Brain microvascular endothelial cell (primary cell): ENCODE results near the gene RAB6B.

Experiments used
- DNase-seq: peaks from one replicate; pipeline ENCODE4 v3.0.0-alpha.2; 2020
- H3K27ac ChIP-seq: fragments of 250-450 bp; sonication (Bioruptor Pico); 2 replicates; pipeline ENCODE4 v1.5.1; 2020; ENCODE audit warnings: mild to moderate bottlenecking, moderate library complexity
- H3K27me3 ChIP-seq: fragments of 250-450 bp; sonication (Bioruptor Pico); replicated peaks from 2 replicates; pipeline ENCODE4 v1.5.1; 2020; ENCODE audit warnings: mild to moderate bottlenecking
- H3K36me3 ChIP-seq: fragments of 250-450 bp; sonication (Bioruptor Pico); replicated peaks from 2 replicates; pipeline ENCODE4 v1.5.1; 2020; ENCODE audit warnings: mild to moderate bottlenecking
- H3K4me3 ChIP-seq: 2 replicates; pipeline ENCODE4 v1.5.1; 2011; ENCODE audit warnings: low read depth, mild to moderate bottlenecking, control low read depth, low read length, moderate library complexity
- in situ Hi-C: cut with HindIII; loops from 2 replicates; pipeline ENCODE4 v1.10.0; 2017; ENCODE audit warnings: low sequenced_read_pairs, low pct_ligation_motif_present
- TF ChIP-seq, protein P1 (sequence below): IDR thresholded peaks from 2 replicates; pipeline ENCODE4 v1.5.1; 2011; ENCODE audit warnings: low read depth, mild to moderate bottlenecking, moderate library complexity, low read length, control low read depth, inconsistent platforms; ENCODE audit errors: missing control alignments

RAB6B gene

DNA sequence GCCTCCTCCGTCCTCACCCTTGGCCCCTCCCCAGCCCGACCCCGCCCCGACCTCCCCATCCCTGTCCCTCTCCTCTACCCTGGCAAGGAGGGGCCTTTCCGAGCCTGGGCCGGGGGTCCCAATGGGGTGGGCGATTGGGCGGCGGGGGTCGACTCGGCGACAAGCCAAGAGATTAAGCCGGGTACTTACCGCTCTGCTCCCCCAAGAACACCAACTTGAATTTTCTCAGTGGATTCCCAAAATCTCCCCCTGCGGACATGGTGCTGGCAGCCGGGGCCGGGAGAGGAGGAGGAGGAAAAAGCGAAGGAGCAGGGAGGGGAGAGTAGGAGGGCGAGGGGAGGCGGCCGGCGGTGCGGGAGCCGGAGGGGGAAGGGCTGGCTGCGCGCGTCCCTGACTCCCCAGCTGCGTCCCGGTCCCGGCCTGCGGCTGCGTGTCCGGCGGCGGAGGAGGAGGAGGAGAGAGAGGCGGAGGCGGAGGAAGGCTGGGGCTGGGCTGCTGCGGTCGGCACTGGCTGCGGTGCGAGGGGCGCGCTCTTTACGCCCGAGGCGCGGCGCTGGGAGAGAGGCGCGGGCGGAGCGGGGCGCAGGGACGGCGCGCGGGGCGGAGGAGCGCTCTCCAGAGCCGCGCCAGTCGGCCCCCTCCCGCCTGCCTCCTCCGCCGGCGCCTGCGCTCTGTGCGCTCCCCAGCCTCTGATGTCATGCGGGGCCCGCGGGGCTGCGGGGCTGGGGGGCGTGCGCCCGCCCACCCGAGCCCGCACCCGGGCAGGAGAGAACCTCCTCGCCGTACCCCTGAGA, at the start of gene RAB6B:
Gene RAB6B, minus strand, starts transcription at position 675 of the 794 bp plus-strand sequence. Its CDS starts 416 bp downstream, at position 259.
- TF ChIP-seq, protein P1, sequence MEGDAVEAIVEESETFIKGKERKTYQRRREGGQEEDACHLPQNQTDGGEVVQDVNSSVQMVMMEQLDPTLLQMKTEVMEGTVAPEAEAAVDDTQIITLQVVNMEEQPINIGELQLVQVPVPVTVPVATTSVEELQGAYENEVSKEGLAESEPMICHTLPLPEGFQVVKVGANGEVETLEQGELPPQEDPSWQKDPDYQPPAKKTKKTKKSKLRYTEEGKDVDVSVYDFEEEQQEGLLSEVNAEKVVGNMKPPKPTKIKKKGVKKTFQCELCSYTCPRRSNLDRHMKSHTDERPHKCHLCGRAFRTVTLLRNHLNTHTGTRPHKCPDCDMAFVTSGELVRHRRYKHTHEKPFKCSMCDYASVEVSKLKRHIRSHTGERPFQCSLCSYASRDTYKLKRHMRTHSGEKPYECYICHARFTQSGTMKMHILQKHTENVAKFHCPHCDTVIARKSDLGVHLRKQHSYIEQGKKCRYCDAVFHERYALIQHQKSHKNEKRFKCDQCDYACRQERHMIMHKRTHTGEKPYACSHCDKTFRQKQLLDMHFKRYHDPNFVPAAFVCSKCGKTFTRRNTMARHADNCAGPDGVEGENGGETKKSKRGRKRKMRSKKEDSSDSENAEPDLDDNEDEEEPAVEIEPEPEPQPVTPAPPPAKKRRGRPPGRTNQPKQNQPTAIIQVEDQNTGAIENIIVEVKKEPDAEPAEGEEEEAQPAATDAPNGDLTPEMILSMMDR = no peak
- peak; percentile 6 for DNase-seq
- in situ Hi-C loops = no loop called here
- H3K4me3 ChIP-seq = peak within 1 kb of the TSS; percentile 63
- no peak within 1 kb of the TSS for H3K27ac ChIP-seq
- peaks cover 19% of the 10 kb centered on the region for H3K27me3 ChIP-seq
- no peaks in the 10 kb centered on the region for H3K36me3 ChIP-seq

DNA sequence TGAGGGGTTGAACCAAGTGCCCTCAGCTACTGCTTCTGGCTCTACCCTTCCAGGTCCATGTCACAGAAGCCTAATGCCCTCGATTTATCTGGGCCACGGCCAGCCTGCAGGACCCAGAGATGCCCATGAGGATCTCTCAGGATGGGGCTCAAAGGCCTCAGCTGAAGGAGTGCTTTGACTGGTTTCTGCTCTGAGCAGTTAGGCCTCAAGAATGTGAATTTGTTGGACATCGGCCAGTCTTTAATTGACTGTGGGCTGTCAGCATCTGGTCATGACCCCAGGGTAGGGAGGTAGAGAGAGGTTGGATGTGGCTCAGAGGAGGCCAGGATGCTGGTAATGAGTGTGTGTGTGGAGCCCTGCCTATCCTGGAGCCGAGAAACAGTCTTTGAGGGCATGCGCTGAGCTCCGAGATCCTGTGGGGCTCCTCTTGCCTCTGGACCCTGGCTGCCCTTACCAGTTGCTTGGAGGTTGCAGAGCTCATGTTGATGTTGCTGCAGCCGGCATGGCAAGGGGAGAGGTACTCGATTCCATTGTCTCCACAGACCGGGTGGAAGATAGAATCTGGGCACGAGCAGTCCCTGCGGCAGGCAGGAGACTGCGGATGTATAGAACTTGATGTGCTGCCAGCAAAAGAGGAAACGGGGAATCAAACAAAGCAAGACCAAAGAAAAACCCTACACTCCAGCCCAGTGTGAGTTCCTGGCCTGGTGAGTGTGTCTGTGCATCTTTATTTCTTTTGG, 49.1 kb upstream of the RAB6B start:
- DNase-seq = peak; percentile 66
- Histone ChIP-seq H3K27ac (no peak overlapping the region), H3K4me3 (peak overlapping the region; percentile 18)

DNA sequence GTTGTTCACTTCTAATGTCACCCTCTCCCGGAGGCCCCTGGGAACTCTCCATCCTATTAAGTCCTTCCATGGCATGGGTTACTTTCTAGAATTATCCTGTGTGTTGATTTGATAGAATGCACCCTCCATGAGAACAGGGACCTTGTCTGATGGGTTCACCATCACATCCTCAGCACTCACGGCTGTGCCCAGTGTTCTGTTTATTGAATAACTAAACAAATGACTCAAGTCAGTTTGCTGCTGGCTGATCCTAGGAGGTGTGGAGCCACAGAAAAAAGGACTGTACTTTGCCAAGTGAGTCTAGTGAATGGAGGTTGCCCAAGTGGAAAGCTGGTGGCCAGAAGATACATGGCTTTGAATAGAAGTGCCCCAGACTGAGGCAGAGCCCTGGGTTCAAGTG, 48.5 kb upstream of the RAB6B start:
- H3K27ac ChIP-seq = no peak overlapping the region
- no peak overlapping the region for H3K4me3 ChIP-seq
- H3K27me3 ChIP-seq = peaks cover 7% of the 10 kb centered on the region
- no peaks in the 10 kb centered on the region for H3K36me3 ChIP-seq
- no peak for DNase-seq
- TF ChIP-seq, protein P1 = no peak
- in situ Hi-C loops = no loop called here

More for the DNA sequence above, 49.1 kb upstream of the RAB6B start:
- H3K27me3 ChIP-seq = peaks cover 7% of the 10 kb centered on the region
- TF ChIP-seq, protein P1 = no peak
- in situ Hi-C loops = no loop called here
- no peaks in the 10 kb centered on the region for H3K36me3 ChIP-seq

DNA sequence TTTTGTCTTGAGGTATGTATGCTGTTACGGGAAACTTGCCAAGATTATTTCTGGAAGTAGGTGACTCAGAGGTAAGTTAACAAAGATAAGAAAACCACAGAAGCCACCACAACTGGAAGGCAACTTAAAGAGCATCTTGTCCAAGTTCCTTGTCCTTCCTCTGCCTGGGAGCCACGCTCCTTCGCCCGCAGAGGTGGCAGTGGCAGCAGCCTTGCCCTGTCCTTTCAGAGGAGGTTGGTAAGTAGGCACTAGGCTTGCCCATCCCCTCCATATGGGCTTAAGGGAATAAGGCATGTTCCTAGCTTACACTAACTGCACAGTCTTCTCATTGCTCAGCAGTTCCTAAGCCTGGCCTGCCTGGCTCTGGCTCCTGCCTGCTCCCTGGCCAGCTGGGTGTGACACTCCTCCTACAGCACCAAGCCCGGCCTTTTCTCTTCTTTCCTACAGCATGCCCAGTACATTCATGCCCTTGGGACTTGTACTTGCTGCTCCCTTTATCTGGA, 48.0 kb upstream of the RAB6B start:
- in situ Hi-C loops = no loop called here
- H3K27ac ChIP-seq = no peak overlapping the region
- TF ChIP-seq, protein P1 = no peak

DNA sequence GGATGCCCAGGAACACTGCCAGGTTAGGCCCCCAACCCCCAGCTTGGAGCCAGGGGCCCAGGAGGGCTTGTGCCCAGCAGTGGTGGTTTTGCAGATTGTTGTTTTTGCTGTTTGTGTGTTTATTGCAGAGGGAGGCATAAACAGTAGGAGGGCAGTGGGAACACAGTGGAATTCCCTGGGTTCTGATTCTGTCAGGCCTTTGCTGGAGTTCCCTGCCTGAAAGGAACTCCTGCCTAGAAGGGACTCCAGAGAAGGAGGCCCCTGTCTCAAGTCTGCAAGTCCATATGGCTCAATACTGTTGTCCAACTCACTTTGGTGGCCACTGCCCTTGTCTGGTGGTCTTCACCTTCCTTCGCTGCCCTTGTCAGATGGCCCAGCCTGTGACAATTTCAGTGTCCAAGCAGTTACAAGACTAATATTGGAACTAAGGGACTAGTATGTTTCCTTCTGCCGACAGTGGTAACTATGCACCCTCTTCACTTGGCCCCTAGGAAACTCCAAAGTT, 47.4 kb upstream of the RAB6B start:
- Histone ChIP-seq H3K27ac (no peak overlapping the region), H3K4me3 (no peak overlapping the region), H3K36me3 (no peaks in the 10 kb centered on the region), H3K27me3 (peaks cover 12% of the 10 kb centered on the region)
- no peak for DNase-seq
- in situ Hi-C loops = no loop called here
- TF ChIP-seq, protein P1 = no peak

More for the DNA sequence above, 48.0 kb upstream of the RAB6B start:
- no peaks in the 10 kb centered on the region for H3K36me3 ChIP-seq
- H3K27me3 ChIP-seq = peaks cover 7% of the 10 kb centered on the region
- DNase-seq = peak; percentile 87
- H3K4me3 ChIP-seq = no peak overlapping the region
